Liver (tissue), 3 donors: ENCODE results near the gene NMUR1.

Experiments
- CTCF ChIP-seq: fragments of 150-350 bp; IDR thresholded peaks from 2 replicates; pipeline ENCODE4 v1.5.1; 2017; ENCODE audit warnings: improper control_type of control experiment, low read depth, low read length; ENCODE audit not compliant: missing input control
- FOXA1 ChIP-seq: IDR thresholded peaks from 2 replicates; pipeline ENCODE4 v1.6.1; 2016; ENCODE audit warnings: antibody characterized with exemption
- GABPA ChIP-seq, 2 donors: IDR thresholded peaks in 1 of 2; conservative IDR thresholded peaks in 1 of 2; 2 replicates each; pipeline ENCODE4 v1.6.1; 2016; ENCODE audit warnings: antibody characterized with exemption in 2 of 2, mild to moderate bottlenecking in 1 of 2, moderate library complexity in 1 of 2
- JUND ChIP-seq, 2 donors: IDR thresholded peaks; 2 replicates each; pipeline ENCODE4 v1.6.1; 2016; ENCODE audit warnings: antibody characterized with exemption in 2 of 2
- MAX ChIP-seq: IDR thresholded peaks from 2 replicates; pipeline ENCODE4 v1.6.1; 2016; ENCODE audit warnings: antibody characterized with exemption
- TAF1 ChIP-seq: conservative IDR thresholded peaks from 2 replicates; pipeline ENCODE4 v1.6.1; 2016; ENCODE audit warnings: antibody characterized with exemption, mild to moderate bottlenecking
- YY1 ChIP-seq: IDR thresholded peaks from 2 replicates; pipeline ENCODE4 v1.6.1; 2016; ENCODE audit warnings: antibody characterized with exemption, mild to moderate bottlenecking
- donor health status: healthy.
- donor health status: healthy.

GRCh38 chr2:231576465-231576864, 46.2 kb upstream of the NMUR1 start:
- TF ChIP-seq JUND (IDR thresholded peaks at IDR 0.05), result no peak
- no peak for TF ChIP-seq CTCF
- no peak for TF ChIP-seq FOXA1
- TF ChIP-seq MAX, result no peak
- TF ChIP-seq YY1, result no peak
- TF ChIP-seq TAF1, result no peak
- TF ChIP-seq GABPA (IDR thresholded peaks at IDR 0.05 in 1 of 2, conservative IDR thresholded peaks at IDR 0.05 in 1 of 2), result no peak
